HepG2 (cell line): ENCODE results near the gene PTPRC. TPM values are rescaled to one million over a fixed set of nuclear protein-coding genes. Genes with fewer than 3 reads are reported as not detected.

Source experiments
- ATAC-seq: fragments of 200-7000 bp; cut with Tn5 transposase; 3 replicates; pipeline ENCODE4 v1.9.1; 2020; ENCODE audit warnings: mild to moderate bottlenecking, moderate library complexity
- BruUV-seq: library from RNA; stranded (reverse); fragments of 400-500 nt; replicated peaks from 2 replicates; lab custom pipeline; 2021; lab: Mats Ljungman, UMichigan
- CTCF ChIA-PET: fragments of 300-600 bp; formaldehyde crosslinking; extraction: SDS; loops from one replicate; lab custom pipeline; 2021; ENCODE audit warnings: low total read pairs, inconsistent platforms, low intra/inter-chr PET ratio; lab: Yijun Ruan, JAX
- POLR2A ChIA-PET: fragments of 350-600 bp; sonication (Branson Sonifier 250); formaldehyde crosslinking; loops from one replicate; lab custom pipeline; 2020; ENCODE audit warnings: antibody characterized with exemption, inconsistent platforms; lab: Yijun Ruan, JAX
- DNase-seq: peaks from one replicate; pipeline ENCODE4 v3.0.0-alpha.2; 2015; ENCODE audit warnings: low spot score
- FAIRE-seq: peaks from 3 replicates; lab custom pipeline; 2011; peaks lifted over from hg19 to GRCh38; lab: Jason Lieb, UNC
- H2AFZ ChIP-seq: one replicate; pipeline ENCODE4 v1.6.1; 2011; ENCODE audit warnings: low read length, inconsistent platforms
- H3K27ac ChIP-seq: fragments of 300-600 bp; 3 replicates; pipeline ENCODE4 v1.8.0; 2011; ENCODE audit warnings: mixed run types, mild to moderate bottlenecking, mixed read lengths, low read length, inconsistent platforms; ENCODE audit not compliant: insufficient read depth; ENCODE audit errors: extremely low read length
- H3K27me3 ChIP-seq, 2 experiments: fragments of 200-600 bp in 1 of 2; 2 replicates in 1 of 2; 3 replicates in 1 of 2; pipeline versions ENCODE4 v1.6.0 to v1.8.0; 2011; ENCODE audit warnings: low read length in 2 of 2, mild to moderate bottlenecking in 2 of 2, moderate library complexity in 2 of 2, inconsistent platforms in 1 of 2; ENCODE audit not compliant: insufficient read depth in 2 of 2, control insufficient read depth in 1 of 2
- H3K36me3 ChIP-seq, 2 experiments: fragments of 200-600 bp in 1 of 2; replicated peaks in 1 of 2; 2 replicates in 1 of 2; 3 replicates in 1 of 2; pipeline versions ENCODE4 v1.5.1 to v1.8.0; 2011; ENCODE audit warnings: low read length in 2 of 2, inconsistent platforms in 1 of 2; ENCODE audit not compliant: insufficient read depth in 2 of 2, control insufficient read depth in 1 of 2
- H3K4me1 ChIP-seq: 2 replicates; pipeline ENCODE4 v1.5.1; 2012; ENCODE audit warnings: low read length, inconsistent platforms; ENCODE audit not compliant: insufficient read depth
- H3K4me2 ChIP-seq: 2 replicates; pipeline ENCODE4 v1.6.0; 2011; ENCODE audit warnings: low read depth, low read length, inconsistent platforms
- H3K4me3 ChIP-seq, 3 experiments: fragments of 200-600 bp in 1 of 3; sonication (generic), shearing (Covaris generic) in 1 of 3; replicated peaks in 1 of 3; 2 replicates each; pipeline ENCODE4 v1.5.1; 2011 to 2016; ENCODE audit warnings: low read length in 3 of 3, inconsistent platforms in 2 of 3, low read depth in 2 of 3, mild to moderate bottlenecking in 2 of 3, control low read depth in 1 of 3, mixed read lengths in 1 of 3; ENCODE audit not compliant: insufficient read depth in 1 of 3
- H3K79me2 ChIP-seq: one replicate; pipeline ENCODE4 v1.6.1; 2011; ENCODE audit warnings: low read length, inconsistent platforms; ENCODE audit not compliant: insufficient read depth
- H3K9ac ChIP-seq: 2 replicates; pipeline ENCODE4 v1.6.0; 2011; ENCODE audit warnings: mild to moderate bottlenecking, low read depth, low read length, inconsistent platforms; ENCODE audit not compliant: insufficient read depth
- H3K9me3 ChIP-seq: 2 replicates; pipeline ENCODE4 v1.5.1; 2012; ENCODE audit warnings: mild to moderate bottlenecking, low read length
- H4K20me1 ChIP-seq: 2 replicates; pipeline ENCODE4 v1.6.0; 2011; ENCODE audit warnings: inconsistent platforms, mild to moderate bottlenecking, low read length, moderate library complexity; ENCODE audit not compliant: insufficient read depth
- CREB1 ChIP-seq, 2 experiments: fragments of 450-650 bp in 1 of 2; IDR thresholded peaks; 2 replicates each; pipeline ENCODE4 v1.6.1; 2016 to 2017; ENCODE audit warnings: control low read depth in 1 of 2, mild to moderate bottlenecking in 1 of 2, missing compliant biosample characterization in 1 of 2, missing genetic modification characterization in 1 of 2
- KDM5B ChIP-seq: sonication (generic); formaldehyde crosslinking; IDR thresholded peaks from 2 replicates; pipeline ENCODE4 v1.4.0; 2020; ENCODE audit warnings: missing genetic modification reagents, mild to moderate bottlenecking, borderline replicate concordance
- MAZ ChIP-seq, 2 experiments: sonication (generic) in 1 of 2; formaldehyde crosslinking in 1 of 2; IDR thresholded peaks; 2 replicates each; pipeline versions ENCODE4 v1.5.0 to v1.6.1; 2012 to 2020; ENCODE audit warnings: low read depth in 2 of 2, mild to moderate bottlenecking in 2 of 2, borderline replicate concordance in 1 of 2, improper control_type of control experiment in 1 of 2, low read length in 1 of 2, missing genetic modification reagents in 1 of 2, moderate library complexity in 1 of 2
- MTF1 ChIP-seq: sonication (generic); formaldehyde crosslinking; IDR thresholded peaks from 2 replicates; pipeline ENCODE4 v1.5.0; 2020; ENCODE audit warnings: missing genetic modification reagents
- SCMH1 ChIP-seq: sonication (generic); formaldehyde crosslinking; IDR thresholded peaks from 2 replicates; pipeline ENCODE4 v1.9.0; 2021; ENCODE audit warnings: missing genetic modification reagents, mild to moderate bottlenecking, borderline replicate concordance
- ZNF33A ChIP-seq: sonication (generic); formaldehyde crosslinking; IDR thresholded peaks from 2 replicates; pipeline ENCODE4 v1.5.1; 2020; ENCODE audit warnings: missing genetic modification reagents, mild to moderate bottlenecking, moderate library complexity, borderline replicate concordance
- ZNF446 ChIP-seq: sonication (generic); formaldehyde crosslinking; IDR thresholded peaks from 2 replicates; pipeline ENCODE4 v1.5.0; 2020; ENCODE audit warnings: mild to moderate bottlenecking, missing genetic modification reagents
- ZNF782 ChIP-seq: sonication (generic); formaldehyde crosslinking; IDR thresholded peaks from 2 replicates; pipeline ENCODE4 v1.4.0; 2020; ENCODE audit warnings: missing genetic modification reagents, mild to moderate bottlenecking, borderline replicate concordance
- ZSCAN20 ChIP-seq: sonication (generic); formaldehyde crosslinking; IDR thresholded peaks from 2 replicates; pipeline ENCODE4 v1.4.0; 2020; ENCODE audit warnings: missing genetic modification reagents, mild to moderate bottlenecking, borderline replicate concordance
- WGBS: methylation state at CpG from one replicate; pipeline ENCODE4 v1.1.6; 2017; ENCODE audit warnings: low lambda C conversion rate; 5-methylcytosine and 5-hydroxymethylcytosine counted together
- in situ Hi-C: cut with HindIII; loops from 2 replicates; pipeline ENCODE4 v1.10.0; 2017; ENCODE audit warnings: low pct_unique_long_range_greater_than_20kb; ENCODE audit not compliant: extremely low pct_ligation_motif_present
- intact Hi-C: fragments of 100-400 bp; cut with micrococcal nuclease; formaldehyde crosslinking; loops from one replicate; pipeline ENCODE4 v1.10.0; 2022; ENCODE audit not compliant: unreplicated experiment
- polyA plus RNA-seq, 8 experiments: library from polyadenylated mRNA; depleted of rRNA in 3 of 8; stranded (reverse) in 7 of 8; unstranded in 1 of 8; fragments of >200 nt; fragmentation: Illumina TruSeq in 4 of 8; extraction: Trizol in 4 of 8; gene quantifications; 2 replicates each; pipeline versions ENCODE4 v1.2.1 to v1.2.3, GENCODE V29; 2011 to 2016; ENCODE audit warnings: low read depth in 4 of 8, missing spikeins in 1 of 8, mixed read lengths in 1 of 8; ENCODE audit not compliant: insufficient read depth in 1 of 8
- total RNA-seq, 5 experiments: library from RNA; depleted of rRNA; stranded (reverse); fragments of >200 nt; fragmentation: Illumina TruSeq; extraction: Trizol; gene quantifications; 2 replicates each; pipeline ENCODE4 v1.2.3, GENCODE V29; 2016; ENCODE audit warnings: low read depth in 1 of 5
- TF ChIP-seq, protein P1 (sequence below): sonication (generic); formaldehyde crosslinking; IDR thresholded peaks from 2 replicates; pipeline ENCODE4 v1.4.0; 2020; ENCODE audit warnings: missing genetic modification reagents
- TF ChIP-seq, protein P2 (sequence below): sonication (generic); IDR thresholded peaks from 2 replicates; pipeline ENCODE4 v1.6.1; 2016; ENCODE audit warnings: low read depth, borderline replicate concordance

Gene PTPRC
- total and polyA plus RNA-seq, 2 of the 13 experiments (the other 11 are each of a cell fraction or from before 2014, with no cell fraction given): not detected

DNA sequence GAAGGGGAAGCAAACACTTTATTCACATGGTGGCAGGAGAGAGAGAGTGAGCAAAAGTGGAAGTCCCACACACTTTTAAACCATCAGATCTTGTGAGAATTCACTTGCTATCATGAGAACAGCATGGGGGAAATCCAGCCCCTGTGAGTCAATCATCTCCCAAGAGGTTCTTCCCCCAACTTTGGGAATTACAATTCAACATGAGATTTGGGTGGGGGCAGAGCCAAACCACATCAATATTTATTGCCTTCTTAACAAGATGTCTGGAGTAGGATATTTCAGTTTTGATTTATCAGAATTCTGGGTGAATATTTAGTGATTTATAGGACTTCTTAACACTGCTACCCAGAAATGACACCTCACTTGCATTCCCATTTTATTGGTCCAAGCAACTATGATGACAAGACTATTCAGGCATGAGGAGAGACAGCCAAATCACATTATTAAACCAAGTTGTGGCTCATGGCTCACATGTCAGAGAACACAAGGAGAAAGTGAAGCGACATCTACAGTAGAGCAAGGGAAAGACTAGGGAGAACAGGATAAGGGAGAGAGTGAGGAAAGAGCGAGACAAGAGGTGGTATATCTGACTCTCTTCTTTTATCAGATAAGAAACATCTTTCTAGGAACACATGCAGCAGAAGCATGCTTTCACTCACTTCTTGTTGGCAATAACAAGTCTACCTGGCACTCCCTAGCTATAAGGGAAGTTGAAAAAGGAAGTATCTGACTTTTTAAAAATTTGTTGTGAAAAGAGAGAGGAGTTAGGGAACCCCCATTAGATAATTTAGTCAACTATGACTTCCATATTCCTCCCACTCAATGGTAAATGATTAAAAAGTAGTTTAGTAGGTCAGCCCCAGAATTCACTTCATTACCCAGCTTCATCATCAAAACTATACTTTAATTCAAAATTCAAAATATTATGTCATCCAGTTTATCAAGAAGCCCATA is 36.6 kb upstream of the PTPRC start:
- 38% methylated on average over 2 of the region's 2 CpGs for WGBS
- H2AFZ ChIP-seq: no peak overlapping the region
- no peaks in the 10 kb centered on the region for H4K20me1 ChIP-seq
- no peaks in the 10 kb centered on the region for H3K27me3 ChIP-seq
- intact Hi-C loops (no loop called here), in situ Hi-C loops (no loop called here)
- TF ChIP-seq ZNF782 (CRISPR knock-in tag) (no peak), ZNF33A (CRISPR knock-in tag) (no peak), ZNF446 (no peak), CREB1 (IDR thresholded peaks at IDR 0.05) (no peak), CREB1 (CRISPR knock-in tag; IDR thresholded peaks at IDR 0.05) (no peak), MTF1 (CRISPR knock-in tag) (no peak), SCMH1 (no peak), KDM5B (CRISPR knock-in tag) (no peak), MAZ (IDR thresholded peaks at IDR 0.05; ENCODE audit: borderline replicate concordance, low read depth, low read length) (no peak), MAZ (CRISPR knock-in tag; IDR thresholded peaks at IDR 0.05; ENCODE audit: low read depth) (no peak), ZSCAN20 (no peak)
- TF ChIP-seq, protein P1, sequence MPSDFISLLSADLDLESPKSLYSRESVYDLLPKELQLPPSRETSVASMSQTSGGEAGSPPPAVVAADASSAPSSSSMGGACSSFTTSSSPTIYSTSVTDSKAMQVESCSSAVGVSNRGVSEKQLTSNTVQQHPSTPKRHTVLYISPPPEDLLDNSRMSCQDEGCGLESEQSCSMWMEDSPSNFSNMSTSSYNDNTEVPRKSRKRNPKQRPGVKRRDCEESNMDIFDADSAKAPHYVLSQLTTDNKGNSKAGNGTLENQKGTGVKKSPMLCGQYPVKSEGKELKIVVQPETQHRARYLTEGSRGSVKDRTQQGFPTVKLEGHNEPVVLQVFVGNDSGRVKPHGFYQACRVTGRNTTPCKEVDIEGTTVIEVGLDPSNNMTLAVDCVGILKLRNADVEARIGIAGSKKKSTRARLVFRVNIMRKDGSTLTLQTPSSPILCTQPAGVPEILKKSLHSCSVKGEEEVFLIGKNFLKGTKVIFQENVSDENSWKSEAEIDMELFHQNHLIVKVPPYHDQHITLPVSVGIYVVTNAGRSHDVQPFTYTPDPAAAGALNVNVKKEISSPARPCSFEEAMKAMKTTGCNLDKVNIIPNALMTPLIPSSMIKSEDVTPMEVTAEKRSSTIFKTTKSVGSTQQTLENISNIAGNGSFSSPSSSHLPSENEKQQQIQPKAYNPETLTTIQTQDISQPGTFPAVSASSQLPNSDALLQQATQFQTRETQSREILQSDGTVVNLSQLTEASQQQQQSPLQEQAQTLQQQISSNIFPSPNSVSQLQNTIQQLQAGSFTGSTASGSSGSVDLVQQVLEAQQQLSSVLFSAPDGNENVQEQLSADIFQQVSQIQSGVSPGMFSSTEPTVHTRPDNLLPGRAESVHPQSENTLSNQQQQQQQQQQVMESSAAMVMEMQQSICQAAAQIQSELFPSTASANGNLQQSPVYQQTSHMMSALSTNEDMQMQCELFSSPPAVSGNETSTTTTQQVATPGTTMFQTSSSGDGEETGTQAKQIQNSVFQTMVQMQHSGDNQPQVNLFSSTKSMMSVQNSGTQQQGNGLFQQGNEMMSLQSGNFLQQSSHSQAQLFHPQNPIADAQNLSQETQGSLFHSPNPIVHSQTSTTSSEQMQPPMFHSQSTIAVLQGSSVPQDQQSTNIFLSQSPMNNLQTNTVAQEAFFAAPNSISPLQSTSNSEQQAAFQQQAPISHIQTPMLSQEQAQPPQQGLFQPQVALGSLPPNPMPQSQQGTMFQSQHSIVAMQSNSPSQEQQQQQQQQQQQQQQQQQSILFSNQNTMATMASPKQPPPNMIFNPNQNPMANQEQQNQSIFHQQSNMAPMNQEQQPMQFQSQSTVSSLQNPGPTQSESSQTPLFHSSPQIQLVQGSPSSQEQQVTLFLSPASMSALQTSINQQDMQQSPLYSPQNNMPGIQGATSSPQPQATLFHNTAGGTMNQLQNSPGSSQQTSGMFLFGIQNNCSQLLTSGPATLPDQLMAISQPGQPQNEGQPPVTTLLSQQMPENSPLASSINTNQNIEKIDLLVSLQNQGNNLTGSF (CRISPR knock-in tag): no peak
- TF ChIP-seq, protein P2, sequence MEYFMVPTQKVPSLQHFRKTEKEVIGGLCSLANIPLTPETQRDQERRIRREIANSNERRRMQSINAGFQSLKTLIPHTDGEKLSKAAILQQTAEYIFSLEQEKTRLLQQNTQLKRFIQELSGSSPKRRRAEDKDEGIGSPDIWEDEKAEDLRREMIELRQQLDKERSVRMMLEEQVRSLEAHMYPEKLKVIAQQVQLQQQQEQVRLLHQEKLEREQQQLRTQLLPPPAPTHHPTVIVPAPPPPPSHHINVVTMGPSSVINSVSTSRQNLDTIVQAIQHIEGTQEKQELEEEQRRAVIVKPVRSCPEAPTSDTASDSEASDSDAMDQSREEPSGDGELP: no peak
- no peak overlapping the region for H3K27ac ChIP-seq
- FAIRE-seq (no peak), DNase-seq (no peak), ATAC-seq (no peak)
- ChIA-PET POLR2A (no interaction called here), CTCF (no interaction called here)
- no peak overlapping the region for H3K9ac ChIP-seq
- H3K79me2 ChIP-seq: no peaks in the 10 kb centered on the region
- H3K4me1 ChIP-seq: no peaks in the 10 kb centered on the region
- no peaks in the 10 kb centered on the region for H3K9me3 ChIP-seq
- no peak overlapping the region for H3K4me3 ChIP-seq
- no peak overlapping the region for H3K4me2 ChIP-seq
- no TSS peak for BruUV-seq
- no peaks in the 10 kb centered on the region for H3K36me3 ChIP-seq
